Sigmoid colon (tissue), 4 donors: ENCODE results near the gene MGAM2.

Source experiments
- CTCF ChIP-seq, 4 experiments: fragments of 450-650 bp in 3 of 4; fragments of 200-600 bp in 1 of 4; IDR thresholded peaks; one replicate each; pipeline ENCODE4 v1.5.1; 2016 to 2019; ENCODE audit warnings: antibody characterized with exemption in 4 of 4, mild to moderate bottlenecking in 3 of 4, moderate library complexity in 2 of 4
- EP300 ChIP-seq, 4 donors: sonication (generic); formaldehyde crosslinking; IDR thresholded peaks; one replicate each; pipeline ENCODE4 v1.6.1; 2017; ENCODE audit warnings: antibody characterized with exemption in 4 of 4
- POLR2A ChIP-seq, 2 donors: fragments of 450-650 bp; IDR thresholded peaks; one replicate each; pipeline ENCODE4 v1.6.1; 2016; ENCODE audit warnings: antibody characterized with exemption in 2 of 2, mild to moderate bottlenecking in 2 of 2, moderate library complexity in 2 of 2

- TF ChIP-seq POLR2A (IDR thresholded peaks at IDR 0.05): no peak
- TF ChIP-seq CTCF (IDR thresholded peaks at IDR 0.05): no peak
- TF ChIP-seq EP300 (IDR thresholded peaks at IDR 0.05): no peak
These were observed 57.2 kb downstream of the MGAM2 start for GRCh38 chr7:142168746-142169145.
